ENCODE results near the gene GFOD2. TPM values are rescaled to one million over a fixed set of nuclear protein-coding genes. Genes with fewer than 3 reads are reported as not detected.

The GFOD2 gene
- total and polyA plus RNA-seq, 2 of the 8 experiments (the other 6 are each of a cell fraction or from before 2014, with no cell fraction given), result 21.4 to 33.2 TPM

GRCh38 chr16:67699265-67699664 lies 19.9 kb downstream of the GFOD2 start (continued):
- TF ChIP-seq CHD7 (IDR thresholded peaks at IDR 0.05; ENCODE audit: insufficient replicate concordance, low read length) (no peak), CHD1 (IDR thresholded peaks at IDR 0.05; ENCODE audit: low read depth, low read length) (no peak), POLR2AphosphoS5 (IDR thresholded peaks at IDR 0.05; ENCODE audit: low read depth, low read length) (no peak), HDAC6 (IDR thresholded peaks at IDR 0.05; ENCODE audit: low read depth, low read length) (no peak), TCF12 (IDR thresholded peaks at IDR 0.05; ENCODE audit: low read depth, low read length) (no peak), CREB1 (IDR thresholded peaks at IDR 0.05) (no peak), ZNF274 (IDR thresholded peaks at IDR 0.05; ENCODE audit: borderline replicate concordance, extremely low read depth, low read length) (no peak), NANOG (IDR thresholded peaks at IDR 0.05; ENCODE audit: insufficient read depth, low read depth, low read length, poor library complexity, severe bottlenecking) (no peak), TAF1 (IDR thresholded peaks at IDR 0.05; ENCODE audit: low read depth, low read length) (no peak)

Measured in H1 (cell line).